ENCODE results near the gene SP3. TPM values are rescaled to one million over a fixed set of nuclear protein-coding genes. Genes with fewer than 3 reads are reported as not detected.
A peak's percentile ranks its signal among the peaks of the same experiment; 100 is the strongest.

The SP3 gene
- total RNA-seq, 1 donor, result 113 TPM

- DNase-seq (ENCODE audit: insufficient read length, low spot score, missing footprints), result no peak
- Histone ChIP-seq H4K20me1 (ENCODE audit: insufficient read depth, low read length) (peaks cover 57% of the 10 kb centered on the region), H3K36me3 (ENCODE audit: insufficient read depth, low read length) (peaks cover 35% of the 10 kb centered on the region), H3K27ac (ENCODE audit: low read depth, low read length) (no peak overlapping the region), H2AFZ (ENCODE audit: low read length) (no peak overlapping the region), H3K4me2 (ENCODE audit: insufficient read depth, low read length) (no peak overlapping the region), H3K79me2 (ENCODE audit: insufficient read depth, low read length) (peaks cover 100% of the 10 kb centered on the region), H3K4me3 (ENCODE audit: insufficient read depth, low read length) (no peak overlapping the region), H3K9me3 (ENCODE audit: low read depth, low read length) (no peaks in the 10 kb centered on the region), H3K27me3 (ENCODE audit: insufficient read depth, low read length) (no peaks in the 10 kb centered on the region), H3K4me1 (ENCODE audit: insufficient read depth, low read length) (peaks cover 10% of the 10 kb centered on the region)
- no peak for TF ChIP-seq CTCF (IDR thresholded peaks at IDR 0.05; ENCODE audit: extremely low read depth, low read depth, low read length)
These were observed 12.1 kb downstream of the SP3 start for GRCh38 chr2:173953047-173953424.

GRCh38 chr2:173952267-173953046 lies 12.7 kb downstream of the SP3 start:
- Histone ChIP-seq H3K36me3 (ENCODE audit: insufficient read depth, low read length) (peaks cover 35% of the 10 kb centered on the region), H2AFZ (ENCODE audit: low read length) (no peak overlapping the region), H3K9me3 (ENCODE audit: low read depth, low read length) (no peaks in the 10 kb centered on the region), H3K4me1 (ENCODE audit: insufficient read depth, low read length) (peaks cover 15% of the 10 kb centered on the region), H3K79me2 (ENCODE audit: insufficient read depth, low read length) (peaks cover 100% of the 10 kb centered on the region), H3K27me3 (ENCODE audit: insufficient read depth, low read length) (no peaks in the 10 kb centered on the region), H4K20me1 (ENCODE audit: insufficient read depth, low read length) (peaks cover 56% of the 10 kb centered on the region), H3K27ac (ENCODE audit: low read depth, low read length) (no peak overlapping the region), H3K4me3 (ENCODE audit: insufficient read depth, low read length) (no peak overlapping the region), H3K4me2 (ENCODE audit: insufficient read depth, low read length) (no peak overlapping the region)
- TF ChIP-seq CTCF (IDR thresholded peaks at IDR 0.05; ENCODE audit: extremely low read depth, low read depth, low read length), result no peak
- no peak for DNase-seq (ENCODE audit: insufficient read length, low spot score, missing footprints)

- H3K4me1 ChIP-seq (ENCODE audit: insufficient read depth, low read length), result peaks cover 20% of the 10 kb centered on the region
- no peaks in the 10 kb centered on the region for H3K9me3 ChIP-seq (ENCODE audit: low read depth, low read length)
- H3K36me3 ChIP-seq (ENCODE audit: insufficient read depth, low read length), result peaks cover 13% of the 10 kb centered on the region
- no peak overlapping the region for H3K4me3 ChIP-seq (ENCODE audit: insufficient read depth, low read length)
- no peak overlapping the region for H2AFZ ChIP-seq (ENCODE audit: low read length)
- H3K79me2 ChIP-seq (ENCODE audit: insufficient read depth, low read length), result peaks cover 100% of the 10 kb centered on the region
- no peak overlapping the region for H3K27ac ChIP-seq (ENCODE audit: low read depth, low read length)
- H3K27me3 ChIP-seq (ENCODE audit: insufficient read depth, low read length), result no peaks in the 10 kb centered on the region
- no peak overlapping the region for H3K4me2 ChIP-seq (ENCODE audit: insufficient read depth, low read length)
- no peak for TF ChIP-seq CTCF (IDR thresholded peaks at IDR 0.05; ENCODE audit: extremely low read depth, low read depth, low read length)
- DNase-seq (ENCODE audit: insufficient read length, low spot score, missing footprints), result no peak
- peaks cover 47% of the 10 kb centered on the region for H4K20me1 ChIP-seq (ENCODE audit: insufficient read depth, low read length)
These were observed 16.3 kb downstream of the SP3 start for GRCh38 chr2:173948842-173949241.

GRCh38 chr2:173948198-173948597 lies 17.0 kb downstream of the SP3 start:
- no peak overlapping the region for H3K4me2 ChIP-seq (ENCODE audit: insufficient read depth, low read length)
- H3K9me3 ChIP-seq (ENCODE audit: low read depth, low read length), result no peaks in the 10 kb centered on the region
- H3K79me2 ChIP-seq (ENCODE audit: insufficient read depth, low read length), result peaks cover 100% of the 10 kb centered on the region
- peaks cover 26% of the 10 kb centered on the region for H3K4me1 ChIP-seq (ENCODE audit: insufficient read depth, low read length)
- H2AFZ ChIP-seq (ENCODE audit: low read length), result no peak overlapping the region
- H3K4me3 ChIP-seq (ENCODE audit: insufficient read depth, low read length), result no peak overlapping the region
- peaks cover 53% of the 10 kb centered on the region for H4K20me1 ChIP-seq (ENCODE audit: insufficient read depth, low read length)
- peak overlapping the region; percentile 15 for H3K27ac ChIP-seq (ENCODE audit: low read depth, low read length)
- no peak for TF ChIP-seq CTCF (IDR thresholded peaks at IDR 0.05; ENCODE audit: extremely low read depth, low read depth, low read length)
- H3K36me3 ChIP-seq (ENCODE audit: insufficient read depth, low read length), result peaks cover 11% of the 10 kb centered on the region
- H3K27me3 ChIP-seq (ENCODE audit: insufficient read depth, low read length), result no peaks in the 10 kb centered on the region
- DNase-seq (ENCODE audit: insufficient read length, low spot score, missing footprints), result no peak
